ENCODE data around the gene RABGAP1. TPM values are rescaled to one million over a fixed set of nuclear protein-coding genes. Genes with fewer than 3 reads are reported as not detected.

Gene RABGAP1
- total RNA-seq, 4 donors from 2014 or later, result 66.1 to 83.1 (median 73.4) TPM

- Histone ChIP-seq H3K4me3 (no peak overlapping the region), H3K27me3 (no peaks in the 10 kb centered on the region), H3K36me3 (no peaks in the 10 kb centered on the region), H3K27ac (peak overlapping the region in 2 of 4 donors; percentile 58 to 61), H3K4me1 (peaks cover 0 to 89% (median 29%) of the 10 kb centered on the region in 4 donors), H3K9me3 (no peaks in the 10 kb centered on the region)
- DNase-seq (ENCODE audit: low spot score in 2 of 2), result no peak
- TF ChIP-seq EP300 (IDR thresholded peaks at IDR 0.05) (no peak), CTCF (IDR thresholded peaks at IDR 0.05) (no peak), POLR2A (IDR thresholded peaks at IDR 0.05) (no peak)
- 38 to 41% methylated on average over 1 of the region's 1 CpG for WGBS, 2 donors
These were observed 5.7 kb downstream of the RABGAP1 start for GRCh38 chr9:122946461-122947005.

- Histone ChIP-seq H3K27ac (peak overlapping the region in 2 of 4 donors; percentile 59 to 61), H3K27me3 (no peaks in the 10 kb centered on the region)
- TF ChIP-seq EP300 (IDR thresholded peaks at IDR 0.05), result no peak
- TF ChIP-seq CTCF (IDR thresholded peaks at IDR 0.05), result no peak
- no peak for TF ChIP-seq POLR2A (IDR thresholded peaks at IDR 0.05)
These were observed 7.5 kb downstream of the RABGAP1 start for GRCh38 chr9:122948313-122948712.

GRCh38 chr9:122949696-122950095 lies 8.9 kb downstream of the RABGAP1 start:
- no peaks in the 10 kb centered on the region for H3K27me3 ChIP-seq
- WGBS, 2 donors, result 44 to 61% methylated on average over 1 of the region's 1 CpG
- H3K9me3 ChIP-seq, result no peaks in the 10 kb centered on the region
- H3K4me1 ChIP-seq, result peaks cover 0 to 95% (median 28%) of the 10 kb centered on the region in 4 donors
- no peak overlapping the region for H3K4me3 ChIP-seq
- no peak for DNase-seq (ENCODE audit: low spot score in 2 of 2)
- H3K36me3 ChIP-seq, result no peaks in the 10 kb centered on the region
- peak overlapping the region in 2 of 4 donors; percentile 8 to 36 for H3K27ac ChIP-seq
- TF ChIP-seq EP300 (IDR thresholded peaks at IDR 0.05) (no peak), POLR2A (IDR thresholded peaks at IDR 0.05) (no peak), CTCF (IDR thresholded peaks at IDR 0.05) (no peak)

More at GRCh38 chr9:122948313-122948712, 7.5 kb downstream of the RABGAP1 start:
- Histone ChIP-seq H3K9me3 (no peaks in the 10 kb centered on the region), H3K4me1 (peaks cover 0 to 86% (median 21%) of the 10 kb centered on the region in 4 donors), H3K4me3 (peak overlapping the region in 1 of 4 donors; percentile 5), H3K36me3 (no peaks in the 10 kb centered on the region)
- no peak for DNase-seq (ENCODE audit: low spot score in 2 of 2)
- 65 to 66% methylated on average over 3 of the region's 3 CpGs for WGBS, 2 donors

- TF ChIP-seq CTCF (IDR thresholded peaks at IDR 0.05), result no peak
- no peak for TF ChIP-seq POLR2A (IDR thresholded peaks at IDR 0.05)
- TF ChIP-seq EP300 (IDR thresholded peaks at IDR 0.05), result no peak
- 75 to 76% methylated on average over 3 of the region's 3 CpGs for WGBS, 2 donors
- Histone ChIP-seq H3K4me1 (peaks cover 0 to 95% (median 27%) of the 10 kb centered on the region in 4 donors), H3K36me3 (no peaks in the 10 kb centered on the region), H3K4me3 (no peak overlapping the region), H3K27ac (peak overlapping the region in 2 of 4 donors; percentile 8 to 36), H3K27me3 (no peaks in the 10 kb centered on the region), H3K9me3 (no peaks in the 10 kb centered on the region)
- no peak for DNase-seq (ENCODE audit: low spot score in 2 of 2)
These were observed 9.4 kb downstream of the RABGAP1 start for GRCh38 chr9:122950263-122950662.

- peaks cover 0 to 95% (median 20%) of the 10 kb centered on the region in 4 donors for H3K4me1 ChIP-seq
- WGBS, 2 donors, result 83 to 97% methylated on average over 1 of the region's 1 CpG
These were observed 10.2 kb downstream of the RABGAP1 start for GRCh38 chr9:122951056-122951455.

More at GRCh38 chr9:122951056-122951455, 10.2 kb downstream of the RABGAP1 start:
- Histone ChIP-seq H3K36me3 (no peaks in the 10 kb centered on the region), H3K9me3 (no peaks in the 10 kb centered on the region), H3K27ac (peak overlapping the region in 1 of 4 donors; percentile 20), H3K27me3 (no peaks in the 10 kb centered on the region), H3K4me3 (no peak overlapping the region)
- DNase-seq (ENCODE audit: low spot score in 2 of 2), result no peak
- no peak for TF ChIP-seq POLR2A (IDR thresholded peaks at IDR 0.05)
- no peak for TF ChIP-seq CTCF (IDR thresholded peaks at IDR 0.05)
- TF ChIP-seq EP300 (IDR thresholded peaks at IDR 0.05), result no peak

Data from tibial nerve (tissue), 4 donors.